ENCODE results near the gene ENKUR.
A peak's percentile ranks its signal among the peaks of the same experiment; 100 is the strongest.

The ENKUR gene

GRCh38 chr10:25036381-25036780 is 20.4 kb upstream of the ENKUR start:
- FAIRE-seq = no peak

GRCh38 chr10:25029519-25029918 is 13.6 kb upstream of the ENKUR start:
- TF ChIP-seq PAX5 (IDR thresholded peaks at IDR 0.05; ENCODE audit: insufficient read depth, low read length, severe bottlenecking) (no peak), POLR2A (IDR thresholded peaks at IDR 0.05; ENCODE audit: low read depth, low read length) (no peak), POLR2AphosphoS5 (IDR thresholded peaks at IDR 0.05; ENCODE audit: low read depth, low read length) (no peak), TAF1 (IDR thresholded peaks at IDR 0.05; ENCODE audit: low read depth, low read length) (no peak), SPI1 (IDR thresholded peaks at IDR 0.05; ENCODE audit: low read depth, low read length) (no peak), POU2F2 (IDR thresholded peaks at IDR 0.05; ENCODE audit: low read depth, low read length) (no peak)
- FAIRE-seq (no peak), DNase-seq (ENCODE audit: insufficient read length, low spot score) (no peak)

More at GRCh38 chr10:25036381-25036780, 20.4 kb upstream of the ENKUR start:
- DNase-seq (ENCODE audit: insufficient read length, low spot score) = no peak
- no peak for TF ChIP-seq POU2F2 (IDR thresholded peaks at IDR 0.05; ENCODE audit: low read depth, low read length)
- no peak for TF ChIP-seq SPI1 (IDR thresholded peaks at IDR 0.05; ENCODE audit: low read depth, low read length)
- no peak for TF ChIP-seq PAX5 (IDR thresholded peaks at IDR 0.05; ENCODE audit: insufficient read depth, low read length, severe bottlenecking)
- no peak for TF ChIP-seq POLR2AphosphoS5 (IDR thresholded peaks at IDR 0.05; ENCODE audit: low read depth, low read length)
- TF ChIP-seq POLR2A (IDR thresholded peaks at IDR 0.05; ENCODE audit: low read depth, low read length) = no peak
- no peak for TF ChIP-seq TAF1 (IDR thresholded peaks at IDR 0.05; ENCODE audit: low read depth, low read length)

- no peak for DNase-seq (ENCODE audit: insufficient read length, low spot score)
- no peak for FAIRE-seq
- no peak for TF ChIP-seq PAX5 (IDR thresholded peaks at IDR 0.05; ENCODE audit: insufficient read depth, low read length, severe bottlenecking)
- no peak for TF ChIP-seq TAF1 (IDR thresholded peaks at IDR 0.05; ENCODE audit: low read depth, low read length)
- no peak for TF ChIP-seq POLR2AphosphoS5 (IDR thresholded peaks at IDR 0.05; ENCODE audit: low read depth, low read length)
- TF ChIP-seq SPI1 (IDR thresholded peaks at IDR 0.05; ENCODE audit: low read depth, low read length) = no peak
- no peak for TF ChIP-seq POU2F2 (IDR thresholded peaks at IDR 0.05; ENCODE audit: low read depth, low read length)
- TF ChIP-seq POLR2A (IDR thresholded peaks at IDR 0.05; ENCODE audit: low read depth, low read length) = no peak
These were observed 12.8 kb upstream of the ENKUR start for GRCh38 chr10:25028711-25029110.

GRCh38 chr10:25026463-25026862 is 10.5 kb upstream of the ENKUR start:
- TF ChIP-seq SPI1 (IDR thresholded peaks at IDR 0.05; ENCODE audit: low read depth, low read length) = no peak
- TF ChIP-seq TAF1 (IDR thresholded peaks at IDR 0.05; ENCODE audit: low read depth, low read length) = no peak
- TF ChIP-seq POU2F2 (IDR thresholded peaks at IDR 0.05; ENCODE audit: low read depth, low read length) = no peak
- DNase-seq (ENCODE audit: insufficient read length, low spot score) = no peak
- FAIRE-seq = no peak

GRCh38 chr10:25024528-25024927 is 8.6 kb upstream of the ENKUR start:
- FAIRE-seq (no peak), DNase-seq (ENCODE audit: insufficient read length, low spot score) (no peak)
- TF ChIP-seq SPI1 (IDR thresholded peaks at IDR 0.05; ENCODE audit: low read depth, low read length) (no peak), TAF1 (IDR thresholded peaks at IDR 0.05; ENCODE audit: low read depth, low read length) (no peak), PAX5 (IDR thresholded peaks at IDR 0.05; ENCODE audit: insufficient read depth, low read length, severe bottlenecking) (no peak), POLR2A (IDR thresholded peaks at IDR 0.05; ENCODE audit: low read depth, low read length) (no peak), POU2F2 (IDR thresholded peaks at IDR 0.05; ENCODE audit: low read depth, low read length) (no peak), POLR2AphosphoS5 (IDR thresholded peaks at IDR 0.05; ENCODE audit: low read depth, low read length) (no peak)

- no peak for FAIRE-seq
- no peak for TF ChIP-seq POLR2AphosphoS5 (IDR thresholded peaks at IDR 0.05; ENCODE audit: low read depth, low read length)
- 0 out of 2 replicates have a peak, but pooled peaks have one; percentile 11 for TF ChIP-seq SPI1 (IDR thresholded peaks at IDR 0.05; ENCODE audit: low read depth, low read length)
- no peak for DNase-seq (ENCODE audit: insufficient read length, low spot score)
These were observed 7.3 kb upstream of the ENKUR start for GRCh38 chr10:25023278-25023677.

- DNase-seq (ENCODE audit: insufficient read length, low spot score) (no peak), FAIRE-seq (no peak)
- no peak for TF ChIP-seq PAX5 (IDR thresholded peaks at IDR 0.05; ENCODE audit: insufficient read depth, low read length, severe bottlenecking)
- no peak for TF ChIP-seq SPI1 (IDR thresholded peaks at IDR 0.05; ENCODE audit: low read depth, low read length)
- TF ChIP-seq POLR2AphosphoS5 (IDR thresholded peaks at IDR 0.05; ENCODE audit: low read depth, low read length) = no peak
- TF ChIP-seq POLR2A (IDR thresholded peaks at IDR 0.05; ENCODE audit: low read depth, low read length) = no peak
- no peak for TF ChIP-seq POU2F2 (IDR thresholded peaks at IDR 0.05; ENCODE audit: low read depth, low read length)
- TF ChIP-seq TAF1 (IDR thresholded peaks at IDR 0.05; ENCODE audit: low read depth, low read length) = no peak
These were observed 2.7 kb upstream of the ENKUR start for GRCh38 chr10:25018703-25019102.

GRCh38 chr10:25017661-25018060 is 1.7 kb upstream of the ENKUR start:
- DNase-seq (ENCODE audit: insufficient read length, low spot score) = no peak
- TF ChIP-seq SPI1 (IDR thresholded peaks at IDR 0.05; ENCODE audit: low read depth, low read length) = no peak
- TF ChIP-seq POLR2A (IDR thresholded peaks at IDR 0.05; ENCODE audit: low read depth, low read length) = no peak
- no peak for TF ChIP-seq POU2F2 (IDR thresholded peaks at IDR 0.05; ENCODE audit: low read depth, low read length)
- no peak for TF ChIP-seq PAX5 (IDR thresholded peaks at IDR 0.05; ENCODE audit: insufficient read depth, low read length, severe bottlenecking)
- no peak for TF ChIP-seq POLR2AphosphoS5 (IDR thresholded peaks at IDR 0.05; ENCODE audit: low read depth, low read length)
- no peak for TF ChIP-seq TAF1 (IDR thresholded peaks at IDR 0.05; ENCODE audit: low read depth, low read length)
- FAIRE-seq = no peak

- DNase-seq (ENCODE audit: insufficient read length, low spot score) = peak; percentile 4
- no peak for FAIRE-seq
- no peak for TF ChIP-seq POLR2AphosphoS5 (IDR thresholded peaks at IDR 0.05; ENCODE audit: low read depth, low read length)
- TF ChIP-seq TAF1 (IDR thresholded peaks at IDR 0.05; ENCODE audit: low read depth, low read length) = no peak
- no peak for TF ChIP-seq POU2F2 (IDR thresholded peaks at IDR 0.05; ENCODE audit: low read depth, low read length)
- no peak for TF ChIP-seq POLR2A (IDR thresholded peaks at IDR 0.05; ENCODE audit: low read depth, low read length)
- TF ChIP-seq SPI1 (IDR thresholded peaks at IDR 0.05; ENCODE audit: low read depth, low read length) = no peak
These were observed 1.2 kb upstream of the ENKUR start for GRCh38 chr10:25017154-25017590.

- TF ChIP-seq POU2F2 (IDR thresholded peaks at IDR 0.05; ENCODE audit: low read depth, low read length) (peak; percentile 38), PAX5 (IDR thresholded peaks at IDR 0.05; ENCODE audit: insufficient read depth, low read length, severe bottlenecking) (no peak), POLR2A (IDR thresholded peaks at IDR 0.05; ENCODE audit: low read depth, low read length) (peak; percentile 77), TAF1 (IDR thresholded peaks at IDR 0.05; ENCODE audit: low read depth, low read length) (peak; percentile 65; the same call in 1 of the 2 replicates), SPI1 (IDR thresholded peaks at IDR 0.05; ENCODE audit: low read depth, low read length) (no peak), POLR2AphosphoS5 (IDR thresholded peaks at IDR 0.05; ENCODE audit: low read depth, low read length) (peak; percentile 89)
- FAIRE-seq = peak; percentile 94
These were observed 607 bp upstream of the ENKUR start, which contains the start of gene THNSL1 for GRCh38 chr10:25016376-25017153. Gene THNSL1, plus strand, starts transcription at chr10:25016612. Its CDS starts 6,612 bp downstream, at chr10:25023224.

More at GRCh38 chr10:25016376-25017153, 607 bp upstream of the ENKUR start, which contains the start of gene THNSL1:
- peak; percentile 80 for DNase-seq (ENCODE audit: insufficient read length, low spot score)
